ENCODE data around the gene GPR25.

Gene GPR25

DNA sequence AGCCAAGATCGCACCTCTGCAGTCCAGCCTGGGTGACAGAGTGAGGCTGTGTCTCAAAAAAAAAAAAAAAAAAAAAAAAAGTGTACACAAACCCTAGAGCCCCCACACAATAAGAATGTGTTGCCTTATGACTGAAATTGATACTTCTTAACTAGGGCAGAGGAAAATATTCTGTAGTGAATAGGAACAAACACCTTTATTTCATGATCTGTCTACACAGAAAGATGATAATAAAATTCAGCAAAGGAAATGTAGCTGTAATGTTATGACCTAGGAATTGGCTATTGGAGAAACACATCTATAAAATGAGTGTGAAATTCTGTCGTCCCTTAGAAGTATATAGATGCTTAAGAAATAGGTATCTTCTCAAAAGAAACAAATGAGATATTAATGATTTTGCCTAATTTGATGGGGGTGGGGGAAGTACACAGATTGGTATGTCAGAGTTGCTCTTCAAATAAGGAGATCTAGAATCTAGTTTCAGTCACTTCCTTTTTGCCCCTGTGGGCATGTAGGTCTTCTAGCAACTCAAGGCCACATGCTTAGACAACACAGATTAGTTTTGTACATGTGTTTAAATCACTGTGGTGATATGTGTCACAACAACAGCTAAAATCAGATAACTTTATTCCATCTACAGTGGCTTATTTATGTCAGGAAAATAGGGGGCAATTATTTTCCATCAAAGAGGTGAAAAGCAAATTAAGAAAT is 10.7 kb upstream of the GPR25 start:
- Histone ChIP-seq H3K4me1 (ENCODE audit: insufficient read depth, low read length) (no peaks in the 10 kb centered on the region), H3K9me3 (ENCODE audit: low read length) (no peaks in the 10 kb centered on the region), H3K36me3 (ENCODE audit: insufficient read depth, low read length) (peaks cover 40% of the 10 kb centered on the region), H3K4me3 (ENCODE audit: low read length) (no peak overlapping the region), H2AFZ (ENCODE audit: low read depth, low read length) (no peak overlapping the region), H3K27me3 (ENCODE audit: insufficient read depth, low read length) (no peaks in the 10 kb centered on the region)

DNA sequence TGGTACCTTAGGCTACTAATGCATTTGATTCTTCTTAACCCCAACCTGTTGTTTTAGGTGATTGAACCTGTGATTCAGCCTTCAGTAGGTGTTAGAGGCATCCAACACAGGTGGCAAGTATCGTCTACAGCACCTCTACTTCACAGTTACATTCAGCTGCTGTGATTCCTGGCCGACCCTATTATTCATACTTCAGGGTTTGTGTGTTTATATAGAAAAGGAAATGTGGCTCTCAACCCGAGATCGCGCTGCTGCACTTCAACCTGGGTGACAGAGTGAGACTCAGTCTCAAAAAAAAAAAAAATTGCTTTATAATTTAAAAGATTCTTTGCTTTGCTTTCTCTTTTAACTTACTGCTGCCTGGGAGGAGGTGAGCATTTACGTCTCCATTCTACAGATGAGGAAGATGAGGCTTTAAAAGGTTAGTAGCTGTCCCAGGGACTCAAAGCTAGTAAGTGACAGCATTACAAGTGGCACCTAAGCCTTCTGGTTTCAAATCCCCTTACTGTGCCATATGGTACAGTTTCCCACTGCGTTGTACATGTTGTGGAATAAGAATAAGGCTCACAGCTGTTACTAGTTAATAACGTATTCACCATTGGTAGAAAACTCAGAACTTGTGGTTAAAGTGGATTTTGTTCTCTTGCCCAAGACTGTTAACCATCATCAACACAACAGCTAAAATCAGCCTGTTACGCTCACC is 9.9 kb upstream of the GPR25 start:
- no peaks in the 10 kb centered on the region for H3K9me3 ChIP-seq (ENCODE audit: low read length)
- no peaks in the 10 kb centered on the region for H3K4me1 ChIP-seq (ENCODE audit: insufficient read depth, low read length)
- no peak overlapping the region for H3K4me3 ChIP-seq (ENCODE audit: low read length)
- no peaks in the 10 kb centered on the region for H3K27me3 ChIP-seq (ENCODE audit: insufficient read depth, low read length)
- peaks cover 33% of the 10 kb centered on the region for H3K36me3 ChIP-seq (ENCODE audit: insufficient read depth, low read length)
- no peak overlapping the region for H2AFZ ChIP-seq (ENCODE audit: low read depth, low read length)

DNA sequence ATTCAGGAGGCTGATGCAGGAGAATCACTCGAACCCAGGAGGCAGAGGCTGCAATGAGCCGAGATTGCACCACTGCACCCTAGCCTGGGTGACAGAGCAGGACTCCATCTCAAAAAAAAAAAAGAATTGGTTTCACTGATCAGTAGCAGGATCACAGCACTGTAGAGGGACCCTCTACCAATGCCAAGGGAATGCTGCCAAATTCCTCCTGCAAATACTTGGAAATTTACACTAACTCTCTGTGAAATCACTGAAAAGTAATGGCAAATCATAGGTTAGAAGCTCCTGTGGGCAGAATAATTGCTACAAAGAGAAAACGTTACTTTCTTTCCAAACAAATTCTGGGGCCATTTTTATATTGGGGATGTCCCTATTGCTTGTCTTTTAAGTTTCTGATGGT is 6.7 kb upstream of the GPR25 start:
- Histone ChIP-seq H3K4me3 (ENCODE audit: low read length) (no peak overlapping the region), H3K4me1 (ENCODE audit: insufficient read depth, low read length) (no peaks in the 10 kb centered on the region), H2AFZ (ENCODE audit: low read depth, low read length) (no peak overlapping the region), H3K36me3 (ENCODE audit: insufficient read depth, low read length) (peaks cover 19% of the 10 kb centered on the region), H3K27me3 (ENCODE audit: insufficient read depth, low read length) (no peaks in the 10 kb centered on the region), H3K9me3 (ENCODE audit: low read length) (no peaks in the 10 kb centered on the region)

DNA sequence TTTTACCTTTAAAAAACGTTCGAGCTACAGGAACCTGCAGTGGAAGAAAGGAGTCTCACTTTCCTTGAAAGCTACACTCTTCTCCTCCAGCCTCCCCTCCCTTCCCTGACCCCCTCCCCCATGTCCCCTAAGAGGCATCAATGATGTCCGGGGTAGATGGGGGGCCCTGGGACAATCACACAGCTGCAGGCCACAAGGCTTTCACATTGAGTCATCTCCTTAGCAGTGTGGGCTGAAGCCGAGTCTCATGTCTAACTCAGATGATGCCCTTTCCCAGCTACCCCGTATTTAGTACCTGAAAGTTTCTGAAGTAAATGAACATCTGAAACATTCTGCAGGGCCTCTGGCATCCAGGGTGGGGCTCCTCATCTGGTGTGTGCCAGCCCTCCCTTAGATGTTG is 6.3 kb upstream of the GPR25 start:
- Histone ChIP-seq H3K27me3 (ENCODE audit: insufficient read depth, low read length) (no peaks in the 10 kb centered on the region), H3K36me3 (ENCODE audit: insufficient read depth, low read length) (peaks cover 19% of the 10 kb centered on the region), H3K4me1 (ENCODE audit: insufficient read depth, low read length) (no peaks in the 10 kb centered on the region), H3K4me3 (ENCODE audit: low read length) (no peak overlapping the region), H3K9me3 (ENCODE audit: low read length) (no peaks in the 10 kb centered on the region), H2AFZ (ENCODE audit: low read depth, low read length) (no peak overlapping the region)

DNA sequence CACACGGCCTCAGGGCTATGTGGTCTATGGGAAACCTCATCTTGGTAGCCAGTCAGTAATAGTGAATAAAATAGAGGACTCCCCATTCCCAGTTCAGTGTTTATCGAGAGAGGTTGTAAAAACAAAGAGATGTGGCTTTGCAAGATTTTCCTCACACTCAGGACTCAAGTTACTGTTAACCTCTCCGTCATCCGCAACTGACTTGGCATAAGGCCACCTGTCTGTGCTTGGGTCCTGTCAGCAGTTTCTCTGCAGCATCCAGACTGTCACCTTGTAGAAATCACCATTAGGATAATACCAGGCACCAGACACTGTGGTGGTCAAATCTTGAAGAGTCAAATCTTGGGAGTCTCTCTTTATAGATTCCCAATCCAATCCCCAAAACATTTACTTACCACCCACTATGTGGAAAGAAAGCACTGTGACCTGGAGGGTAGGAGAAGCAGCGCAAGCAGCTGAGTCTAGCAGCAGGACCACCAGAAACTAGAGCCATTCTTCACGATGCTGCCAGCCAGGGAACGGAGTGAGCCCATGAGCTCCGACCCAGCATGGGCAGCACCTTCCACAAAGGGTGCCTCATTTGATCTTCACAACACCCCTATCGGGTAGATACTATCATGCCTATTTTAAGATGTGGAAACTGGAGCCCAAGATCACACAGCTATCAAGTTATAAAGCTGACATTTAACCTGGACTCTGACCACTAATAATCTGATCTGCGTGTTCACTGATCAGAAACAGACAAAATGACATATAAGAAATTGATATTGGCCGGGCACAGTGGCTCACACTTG is 5.6 kb upstream of the GPR25 start:
- no peaks in the 10 kb centered on the region for H3K4me1 ChIP-seq (ENCODE audit: insufficient read depth, low read length)
- no peak overlapping the region for H2AFZ ChIP-seq (ENCODE audit: low read depth, low read length)
- no peak overlapping the region for H3K4me3 ChIP-seq (ENCODE audit: low read length)
- no peaks in the 10 kb centered on the region for H3K27me3 ChIP-seq (ENCODE audit: insufficient read depth, low read length)
- H3K36me3 ChIP-seq (ENCODE audit: insufficient read depth, low read length), result peaks cover 16% of the 10 kb centered on the region
- no peaks in the 10 kb centered on the region for H3K9me3 ChIP-seq (ENCODE audit: low read length)

DNA sequence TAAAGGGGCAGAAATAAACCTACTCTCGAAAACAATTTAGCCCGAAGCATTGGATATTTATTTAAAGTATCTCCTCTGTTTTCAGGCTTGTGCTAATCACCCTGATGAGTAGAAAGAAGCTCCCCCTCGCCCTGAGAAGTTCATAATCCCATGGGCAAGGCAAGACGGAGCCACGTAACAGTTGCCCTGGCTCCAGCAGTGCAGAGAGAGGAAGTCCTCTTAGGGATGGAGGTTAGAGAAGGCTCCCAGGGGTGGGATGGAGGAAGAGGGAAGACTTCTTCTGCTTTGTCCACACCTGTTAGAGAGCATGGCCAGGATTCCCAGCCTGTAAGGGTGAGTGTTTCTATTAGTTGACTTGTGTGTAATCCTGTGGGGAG is 3.4 kb upstream of the GPR25 start:
- Histone ChIP-seq H3K27me3 (ENCODE audit: insufficient read depth, low read length) (no peaks in the 10 kb centered on the region), H3K4me3 (ENCODE audit: low read length) (no peak overlapping the region), H3K9me3 (ENCODE audit: low read length) (no peaks in the 10 kb centered on the region), H3K36me3 (ENCODE audit: insufficient read depth, low read length) (no peaks in the 10 kb centered on the region), H3K4me1 (ENCODE audit: insufficient read depth, low read length) (no peaks in the 10 kb centered on the region), H2AFZ (ENCODE audit: low read depth, low read length) (no peak overlapping the region)

DNA sequence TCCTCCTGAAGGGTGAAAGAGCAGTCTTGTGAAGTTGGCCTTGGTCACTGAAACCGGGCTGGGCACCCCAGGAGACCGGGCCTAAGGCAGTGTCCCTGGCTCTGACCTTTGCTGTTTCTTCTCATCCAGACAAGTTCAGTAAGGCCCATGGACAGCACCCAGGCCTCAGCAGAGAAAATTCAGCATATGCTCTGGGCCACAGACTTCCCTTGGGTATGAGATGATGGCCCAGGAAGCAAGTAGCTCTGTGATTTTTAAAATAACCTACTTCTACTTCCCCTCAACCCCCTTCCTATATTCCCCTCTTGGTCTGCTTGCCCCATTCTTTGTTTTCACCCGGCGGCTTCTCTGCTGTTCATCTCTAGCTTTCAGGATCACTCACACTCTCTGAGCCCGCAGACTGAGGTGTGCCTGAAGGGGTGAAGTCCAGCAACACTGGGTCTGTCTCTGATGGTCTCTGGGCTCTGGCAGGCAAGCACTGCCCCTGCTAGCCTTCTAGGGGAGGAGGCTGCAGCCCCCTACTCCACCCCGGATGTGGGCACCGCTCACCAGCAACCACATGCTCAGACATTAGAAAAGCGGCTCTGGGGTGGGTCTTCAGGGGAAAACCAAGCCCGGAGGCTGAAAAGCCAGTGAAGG is 2.9 kb upstream of the GPR25 start:
- H2AFZ ChIP-seq (ENCODE audit: low read depth, low read length), result no peak overlapping the region
- H3K4me1 ChIP-seq (ENCODE audit: insufficient read depth, low read length), result no peaks in the 10 kb centered on the region
- no peaks in the 10 kb centered on the region for H3K36me3 ChIP-seq (ENCODE audit: insufficient read depth, low read length)
- no peaks in the 10 kb centered on the region for H3K27me3 ChIP-seq (ENCODE audit: insufficient read depth, low read length)
- H3K9me3 ChIP-seq (ENCODE audit: low read length), result no peaks in the 10 kb centered on the region
- no peak overlapping the region for H3K4me3 ChIP-seq (ENCODE audit: low read length)

DNA sequence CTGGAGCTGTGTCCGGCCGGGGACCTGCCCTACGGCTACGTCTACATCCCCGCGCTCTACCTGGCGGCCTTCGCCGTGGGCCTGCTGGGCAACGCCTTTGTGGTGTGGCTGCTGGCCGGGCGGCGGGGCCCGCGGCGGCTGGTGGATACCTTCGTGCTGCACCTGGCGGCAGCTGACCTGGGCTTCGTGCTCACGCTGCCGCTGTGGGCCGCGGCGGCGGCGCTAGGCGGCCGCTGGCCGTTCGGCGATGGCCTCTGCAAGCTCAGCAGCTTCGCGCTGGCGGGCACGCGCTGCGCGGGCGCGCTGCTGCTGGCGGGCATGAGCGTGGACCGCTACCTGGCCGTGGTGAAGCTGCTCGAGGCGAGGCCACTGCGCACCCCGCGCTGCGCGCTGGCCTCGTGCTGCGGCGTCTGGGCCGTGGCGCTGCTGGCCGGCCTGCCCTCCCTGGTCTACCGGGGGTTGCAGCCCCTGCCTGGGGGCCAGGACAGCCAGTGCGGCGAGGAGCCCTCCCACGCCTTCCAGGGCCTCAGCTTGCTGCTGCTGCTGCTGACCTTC is 412 bp downstream of the GPR25 start:
- Histone ChIP-seq H3K4me3 (ENCODE audit: low read length) (no peak overlapping the region), H3K36me3 (ENCODE audit: insufficient read depth, low read length) (no peaks in the 10 kb centered on the region), H3K9me3 (ENCODE audit: low read length) (no peaks in the 10 kb centered on the region), H2AFZ (ENCODE audit: low read depth, low read length) (no peak overlapping the region), H3K27me3 (ENCODE audit: insufficient read depth, low read length) (no peaks in the 10 kb centered on the region), H3K4me1 (ENCODE audit: insufficient read depth, low read length) (no peaks in the 10 kb centered on the region)

DNA sequence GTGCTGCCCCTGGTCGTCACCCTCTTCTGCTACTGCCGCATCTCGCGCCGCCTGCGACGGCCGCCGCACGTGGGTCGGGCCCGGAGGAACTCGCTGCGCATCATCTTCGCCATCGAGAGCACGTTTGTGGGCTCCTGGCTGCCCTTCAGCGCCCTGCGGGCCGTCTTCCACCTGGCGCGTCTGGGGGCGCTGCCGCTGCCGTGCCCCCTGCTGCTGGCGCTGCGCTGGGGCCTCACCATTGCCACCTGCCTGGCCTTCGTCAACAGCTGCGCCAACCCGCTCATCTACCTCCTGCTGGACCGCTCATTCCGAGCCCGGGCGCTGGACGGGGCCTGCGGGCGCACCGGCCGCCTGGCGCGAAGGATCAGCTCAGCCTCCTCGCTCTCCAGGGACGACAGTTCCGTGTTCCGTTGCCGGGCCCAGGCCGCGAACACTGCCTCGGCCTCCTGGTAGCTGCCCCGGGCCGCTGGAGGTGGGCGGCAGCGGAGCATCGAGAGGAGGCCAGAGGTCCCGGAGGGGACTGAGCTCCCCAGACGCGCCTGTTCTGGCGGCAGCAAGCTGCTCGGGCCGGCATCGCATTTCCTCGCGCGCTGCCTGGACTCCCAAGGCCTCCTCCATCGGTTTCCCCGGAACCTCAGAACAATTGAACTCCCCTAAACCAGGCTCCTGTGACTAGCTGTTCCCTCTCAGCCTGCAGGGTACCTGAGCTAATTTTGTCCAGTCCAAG is 1.1 kb downstream of the GPR25 start:
- Histone ChIP-seq H3K36me3 (ENCODE audit: insufficient read depth, low read length) (no peaks in the 10 kb centered on the region), H2AFZ (ENCODE audit: low read depth, low read length) (no peak overlapping the region), H3K4me1 (ENCODE audit: insufficient read depth, low read length) (no peaks in the 10 kb centered on the region), H3K9me3 (ENCODE audit: low read length) (no peaks in the 10 kb centered on the region), H3K27me3 (ENCODE audit: insufficient read depth, low read length) (no peaks in the 10 kb centered on the region), H3K4me3 (ENCODE audit: low read length) (no peak overlapping the region)

DNA sequence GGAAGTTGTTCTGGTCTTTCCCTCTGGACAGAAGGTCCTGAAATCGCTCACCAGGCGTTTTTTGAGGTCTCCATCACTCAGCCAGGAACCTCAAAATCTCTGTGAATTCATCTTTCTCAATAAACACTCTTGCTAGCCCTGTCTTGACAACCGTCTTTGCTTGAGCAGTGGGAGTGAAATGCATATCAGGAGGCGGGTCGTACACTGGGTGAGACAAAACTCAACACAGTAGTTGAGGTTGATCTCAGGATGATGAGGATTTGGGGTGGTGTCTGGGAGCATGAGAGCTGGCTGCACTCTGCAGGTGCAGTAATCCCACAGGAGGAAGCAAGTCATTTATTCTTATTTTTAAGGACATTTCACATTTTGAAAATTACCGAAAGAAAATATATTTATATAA is 1.9 kb downstream of the GPR25 start:
- Histone ChIP-seq H3K4me3 (ENCODE audit: low read length) (no peak overlapping the region), H3K27me3 (ENCODE audit: insufficient read depth, low read length) (no peaks in the 10 kb centered on the region), H2AFZ (ENCODE audit: low read depth, low read length) (no peak overlapping the region), H3K9me3 (ENCODE audit: low read length) (no peaks in the 10 kb centered on the region), H3K4me1 (ENCODE audit: insufficient read depth, low read length) (no peaks in the 10 kb centered on the region), H3K36me3 (ENCODE audit: insufficient read depth, low read length) (no peaks in the 10 kb centered on the region)

DNA sequence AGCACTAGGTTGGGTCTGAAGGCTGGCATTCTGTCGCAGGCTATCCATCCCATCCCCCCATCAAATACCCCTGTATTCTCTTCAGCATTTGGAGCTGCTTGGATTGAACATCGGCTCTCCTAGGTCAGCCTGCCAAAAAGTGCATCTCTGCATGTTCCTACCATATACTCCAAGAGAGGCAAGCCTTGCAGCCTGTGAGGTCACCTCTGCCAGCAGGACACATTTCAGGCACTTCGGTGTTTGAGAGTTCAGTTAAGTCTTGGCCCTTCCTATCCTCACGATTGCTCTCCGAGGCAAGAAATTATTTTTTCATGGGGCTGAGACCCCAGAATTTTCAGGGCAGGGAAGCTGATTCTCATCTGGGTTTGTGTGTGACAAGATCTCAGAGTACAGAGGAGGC is 2.6 kb downstream of the GPR25 start:
- Histone ChIP-seq H3K9me3 (ENCODE audit: low read length) (no peaks in the 10 kb centered on the region), H3K27me3 (ENCODE audit: insufficient read depth, low read length) (no peaks in the 10 kb centered on the region), H3K36me3 (ENCODE audit: insufficient read depth, low read length) (no peaks in the 10 kb centered on the region), H2AFZ (ENCODE audit: low read depth, low read length) (no peak overlapping the region), H3K4me1 (ENCODE audit: insufficient read depth, low read length) (no peaks in the 10 kb centered on the region), H3K4me3 (ENCODE audit: low read length) (no peak overlapping the region)

DNA sequence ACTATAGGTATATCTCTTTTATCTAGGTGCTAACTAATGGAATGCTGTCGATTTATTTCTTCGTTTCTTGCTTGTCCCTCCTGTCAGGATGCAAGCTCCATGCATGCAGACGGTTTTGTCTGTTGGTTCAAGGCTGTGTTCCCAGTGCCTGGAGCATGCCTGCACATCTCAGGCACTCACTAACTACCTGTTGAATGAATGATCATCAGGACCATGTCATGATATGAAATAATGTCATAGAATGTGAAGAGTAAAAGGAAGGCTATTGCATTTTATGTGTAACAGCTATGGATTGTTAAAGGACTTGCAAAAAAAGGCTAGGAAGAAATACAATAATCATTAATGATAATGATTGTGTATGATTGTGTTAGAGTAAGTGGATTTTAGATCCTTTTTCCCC is 4.2 kb downstream of the GPR25 start:
- no peaks in the 10 kb centered on the region for H3K9me3 ChIP-seq (ENCODE audit: low read length)
- H3K27me3 ChIP-seq (ENCODE audit: insufficient read depth, low read length), result no peaks in the 10 kb centered on the region
- no peak overlapping the region for H3K4me3 ChIP-seq (ENCODE audit: low read length)
- no peaks in the 10 kb centered on the region for H3K36me3 ChIP-seq (ENCODE audit: insufficient read depth, low read length)
- no peak overlapping the region for H2AFZ ChIP-seq (ENCODE audit: low read depth, low read length)
- no peaks in the 10 kb centered on the region for H3K4me1 ChIP-seq (ENCODE audit: insufficient read depth, low read length)

All from neuron (in vitro differentiated cells).